Posterior vena cava (tissue), 2 donors: ENCODE results near the gene PJA1. TPM values are rescaled to one million over a fixed set of nuclear protein-coding genes. Genes with fewer than 3 reads are reported as not detected.

Experiments
- DNase-seq: peaks from one replicate; pipeline ENCODE4 v3.0.0-alpha.2; 2020; ENCODE audit warnings: low spot score
- intact Hi-C, 2 donors: fragments of 100-400 bp; cut with DNase I; formaldehyde crosslinking; loops; one replicate each; pipeline versions ENCODE4 v1.14.1 to v1.14.2; 2022 to 2023
- total RNA-seq, 2 donors: library from RNA; stranded (reverse); fragmentation: NEBNext Ultra II Directional; extraction: Animal tissue kit (Norgen Biotek cat#: 25700); gene quantifications; one replicate each; pipeline ENCODE4 v1.2.1, GENCODE V29; 2021
- donor health status: DM: yes; HTN: yes; CAD: no.
- donor health status: DM: yes; HTN: yes; CAD: no.

The PJA1 gene
- total RNA-seq, 2 donors from 2014 or later: 21.8 to 27.5 TPM

DNA sequence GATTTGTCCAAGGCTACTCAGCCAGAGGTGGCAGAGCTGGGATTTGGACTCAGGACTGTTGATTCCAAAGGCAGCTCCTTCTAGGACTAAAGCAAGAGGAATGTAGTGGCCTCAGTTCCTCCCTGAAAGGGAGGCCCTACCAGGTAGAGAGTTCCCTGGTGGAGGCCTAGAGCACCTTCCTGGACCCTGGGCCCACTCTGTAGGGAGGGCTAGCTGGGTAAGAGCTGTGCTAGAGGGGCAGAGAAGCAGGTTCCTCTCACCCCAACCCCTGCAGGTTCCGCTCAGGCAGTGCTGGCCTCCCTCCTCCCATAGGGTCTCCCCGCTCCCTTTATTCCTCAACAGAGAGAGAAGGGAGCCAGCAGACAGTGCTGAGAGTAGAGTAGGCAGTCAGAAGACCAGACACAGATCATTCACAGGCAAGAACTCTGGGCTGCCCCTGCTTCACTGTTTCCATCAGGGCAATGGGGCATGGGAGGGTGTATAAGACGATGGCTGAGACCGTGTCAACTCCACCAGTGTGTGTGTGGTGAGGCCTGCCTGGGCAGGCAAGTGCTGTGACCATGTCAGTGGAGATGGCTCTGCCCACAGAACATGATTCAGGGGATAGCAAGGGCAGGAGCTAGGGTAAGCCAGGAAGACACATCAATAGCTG, 12.4 kb upstream of the PJA1 start:
- no peak for DNase-seq
- intact Hi-C loops: no loop called here

DNA sequence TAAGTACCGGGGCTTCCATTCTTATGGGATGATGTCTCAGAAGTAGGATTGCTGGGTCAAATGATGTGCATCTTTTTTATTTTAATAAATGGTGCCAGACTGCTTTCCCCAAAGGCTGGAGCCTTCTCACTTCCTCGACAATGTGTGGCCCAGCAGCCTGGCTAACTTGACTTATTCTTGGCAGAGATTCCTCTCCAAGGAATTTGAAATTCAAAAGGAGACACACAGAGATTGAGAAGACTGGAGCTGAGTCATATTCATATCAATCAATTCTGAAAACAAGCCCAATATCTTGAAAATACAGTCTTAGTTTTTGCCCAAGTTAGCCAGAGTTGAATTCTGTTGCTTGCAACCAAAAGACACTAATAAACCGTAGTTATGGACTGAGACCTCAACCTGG, 10.8 kb upstream of the PJA1 start:
- intact Hi-C loops: no loop called here
- no peak for DNase-seq

DNA sequence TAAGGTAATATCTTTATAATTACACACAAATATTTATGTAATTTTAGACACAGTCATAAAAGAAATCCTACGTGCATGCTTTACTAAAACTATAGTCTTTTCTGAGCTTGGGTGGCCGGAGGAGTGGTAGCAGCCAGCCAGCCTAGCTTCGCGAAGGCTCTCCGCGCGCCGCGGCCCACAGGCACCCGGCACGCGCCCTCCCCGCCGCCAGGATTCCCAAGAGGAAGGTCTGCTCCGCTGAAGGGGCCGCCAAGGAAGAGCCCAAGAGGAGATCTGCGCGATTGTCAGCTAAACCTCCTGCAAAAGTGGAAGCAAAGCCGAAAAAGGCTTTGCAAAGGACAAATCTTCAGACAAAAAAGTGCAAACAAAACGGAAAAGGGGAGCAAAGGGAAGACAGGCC, 8.7 kb upstream of the PJA1 start:
- intact Hi-C loops: no loop called here
- DNase-seq: no peak

GRCh38 chrX:69172937-69173336, 7.7 kb upstream of the PJA1 start:
- DNase-seq: no peak
- intact Hi-C loops: no loop called here

DNA sequence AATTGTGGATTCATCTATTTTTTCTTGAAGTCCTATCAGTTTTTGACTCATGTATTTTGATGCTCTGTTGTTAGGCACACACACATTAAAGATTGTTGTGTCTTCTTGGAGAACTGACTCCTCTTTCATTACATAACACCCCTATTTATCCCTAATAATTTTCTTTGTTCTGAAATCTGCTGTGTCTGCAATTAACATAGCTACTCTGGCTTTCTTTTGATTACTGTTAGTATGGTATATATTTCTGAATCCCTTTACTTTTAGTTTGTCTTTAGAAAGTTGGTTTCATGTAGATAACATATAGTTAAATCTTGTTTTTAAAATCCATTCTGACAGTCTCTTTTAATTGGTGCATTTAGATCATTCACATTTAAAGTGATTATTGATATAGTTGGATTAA, 5.1 kb upstream of the PJA1 start:
- intact Hi-C loops: no loop called here

GRCh38 chrX:69163936-69164741, 1.1 kb downstream of the PJA1 start:
- intact Hi-C loops: no loop called here
- no peak for DNase-seq

More for the DNA sequence above, 5.1 kb upstream of the PJA1 start:
- DNase-seq: no peak

DNA sequence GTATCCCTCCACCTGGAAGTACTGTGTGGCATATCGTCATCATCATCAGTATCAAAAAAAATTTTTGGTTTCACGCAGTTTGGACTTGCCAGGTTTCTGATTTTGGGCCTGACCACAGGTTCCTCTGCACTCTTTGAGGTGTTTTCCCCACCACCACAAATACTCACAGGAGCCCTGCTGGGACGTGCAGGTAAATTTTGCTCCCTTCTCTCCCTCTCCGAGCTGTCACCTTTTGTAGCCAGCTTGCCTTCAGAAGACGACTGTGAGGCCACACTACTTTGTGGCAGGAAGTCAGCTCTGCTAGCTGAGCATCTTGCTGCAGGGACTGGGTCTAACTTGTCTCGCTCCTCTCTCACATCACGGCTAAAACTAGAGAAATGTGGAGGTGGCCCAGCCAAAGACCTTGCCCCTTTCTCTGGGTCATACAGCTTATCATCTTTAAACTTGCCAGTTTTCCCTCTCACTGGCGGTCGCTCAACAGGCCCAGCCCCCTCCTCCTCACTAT, 2.8 kb downstream of the PJA1 start:
- no peak for DNase-seq
- intact Hi-C loops: no loop called here

- intact Hi-C loops: no loop called here
- no peak for DNase-seq
These were observed 3.4 kb downstream of the PJA1 start for GRCh38 chrX:69161786-69162349.

GRCh38 chrX:69161371-69161770, 3.9 kb downstream of the PJA1 start:
- DNase-seq: no peak
- intact Hi-C loops: no loop called here

DNA sequence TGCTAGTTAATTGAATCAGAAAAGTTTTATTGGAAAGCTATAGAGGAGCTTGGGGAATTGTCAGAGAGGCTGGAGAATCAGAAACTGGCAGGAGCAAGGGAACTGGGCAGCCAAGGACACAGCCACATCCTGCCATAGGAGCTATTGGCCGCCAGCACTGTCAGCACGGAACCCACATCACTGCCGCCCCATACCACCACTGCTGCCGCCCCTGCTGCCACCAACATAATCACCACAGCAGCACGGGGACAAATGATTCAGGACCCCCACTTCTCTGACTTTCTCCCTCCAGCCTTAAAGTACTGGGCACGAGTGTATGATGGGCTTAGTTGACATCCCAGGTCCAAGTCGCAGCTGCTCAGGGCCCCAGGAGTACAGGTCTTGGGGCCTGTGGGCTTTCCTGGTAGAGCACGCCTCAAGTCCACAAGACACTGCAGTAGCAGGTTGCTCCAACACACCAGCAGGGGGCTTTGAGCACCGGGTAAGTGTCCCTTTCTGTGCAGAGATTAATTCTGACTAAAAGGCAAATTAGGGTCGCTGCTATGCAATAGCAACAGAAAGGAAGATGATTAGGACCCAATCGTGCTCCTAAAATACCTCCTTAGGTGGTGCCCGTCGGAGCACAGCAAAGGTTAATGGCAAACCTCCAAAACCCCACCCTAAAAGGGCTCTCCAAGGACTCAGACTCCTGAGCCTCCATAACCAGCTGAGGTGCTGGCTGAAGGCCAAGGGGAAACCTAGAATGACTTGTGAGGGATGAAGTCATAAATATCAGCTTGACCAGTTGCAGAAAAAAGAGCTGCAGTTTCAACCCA, 6.9 kb downstream of the PJA1 start:
- intact Hi-C loops: no loop called here

DNA sequence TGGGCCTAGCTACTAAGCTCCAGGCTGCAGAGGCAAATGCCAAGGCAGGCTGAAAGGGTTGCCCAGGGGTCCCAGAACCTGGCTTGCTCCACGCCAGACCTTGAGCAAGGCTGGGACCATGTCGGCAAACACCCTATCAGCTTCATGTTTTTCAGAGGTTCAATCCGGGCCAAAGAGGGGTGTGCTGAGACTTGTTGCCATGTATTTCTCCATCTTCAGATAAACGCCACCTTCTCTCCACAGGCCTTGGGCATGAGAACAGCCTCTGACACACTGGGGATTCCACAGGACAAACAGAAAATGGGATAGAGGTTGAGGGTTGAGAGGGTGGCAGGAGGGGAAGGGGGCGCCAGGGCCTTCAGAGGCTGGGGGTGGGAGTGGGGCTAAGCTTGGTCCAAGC, 8.6 kb downstream of the PJA1 start:
- peak; percentile 34 for DNase-seq
- intact Hi-C loops: no loop called here

More for the DNA sequence above, 6.9 kb downstream of the PJA1 start:
- DNase-seq: no peak

DNA sequence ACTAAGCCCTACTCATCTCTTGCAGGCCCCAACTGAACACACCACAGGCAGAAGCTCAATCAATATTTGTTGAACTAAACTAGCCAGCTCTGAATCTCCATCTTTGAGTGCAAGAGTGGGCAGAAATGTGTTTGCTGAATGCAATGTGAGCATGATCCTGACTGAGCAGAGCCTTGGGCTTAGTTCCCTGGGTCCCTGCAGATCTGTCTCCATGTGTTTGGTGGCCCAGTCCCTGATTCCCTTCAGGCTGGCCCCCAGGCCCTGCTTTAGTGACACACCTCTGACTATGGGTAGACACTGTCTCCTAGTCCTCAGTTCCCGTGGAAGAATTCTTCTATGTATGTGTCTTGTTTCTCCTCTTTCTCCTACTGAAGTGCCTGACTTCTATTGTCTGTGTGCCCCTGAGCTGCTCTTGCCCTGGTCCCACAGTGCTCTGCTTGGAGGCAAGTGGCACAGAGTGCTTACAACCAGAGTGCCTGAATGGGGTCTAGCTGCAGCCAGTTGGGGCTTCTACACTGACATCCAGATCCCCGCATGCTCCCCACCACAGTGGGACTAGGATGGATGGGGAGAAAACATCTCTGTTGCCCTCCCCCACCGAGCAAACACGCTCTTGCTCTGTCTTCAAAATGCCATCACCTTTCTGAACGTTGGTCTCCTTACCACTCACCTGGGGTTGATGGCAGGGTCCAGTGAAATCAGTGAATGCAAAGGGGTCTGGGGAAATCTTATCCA, 9.3 kb downstream of the PJA1 start:
- peak; percentile 59 for DNase-seq
- intact Hi-C loops: no loop called here

DNA sequence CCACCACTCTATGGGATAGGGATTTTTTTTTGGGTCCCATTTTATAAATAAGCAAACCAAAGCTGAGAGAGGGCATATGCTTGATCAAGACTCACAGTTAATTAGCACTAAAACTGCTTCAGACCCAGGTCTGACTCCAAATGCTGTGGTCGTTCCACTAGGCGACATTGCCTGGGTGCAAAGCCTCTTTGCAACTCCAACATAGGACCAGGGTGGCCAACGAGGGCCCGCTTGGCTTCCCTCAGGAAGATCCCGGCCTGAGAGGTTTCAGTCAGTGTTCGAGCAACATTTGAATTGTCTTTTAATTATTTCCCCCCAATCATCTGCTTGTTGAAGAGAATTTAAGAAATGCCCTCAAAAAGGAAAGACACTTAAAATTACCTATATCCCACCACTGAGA, 11.2 kb downstream of the PJA1 start:
- intact Hi-C loops: no loop called here
- DNase-seq: peak; percentile 67

DNA sequence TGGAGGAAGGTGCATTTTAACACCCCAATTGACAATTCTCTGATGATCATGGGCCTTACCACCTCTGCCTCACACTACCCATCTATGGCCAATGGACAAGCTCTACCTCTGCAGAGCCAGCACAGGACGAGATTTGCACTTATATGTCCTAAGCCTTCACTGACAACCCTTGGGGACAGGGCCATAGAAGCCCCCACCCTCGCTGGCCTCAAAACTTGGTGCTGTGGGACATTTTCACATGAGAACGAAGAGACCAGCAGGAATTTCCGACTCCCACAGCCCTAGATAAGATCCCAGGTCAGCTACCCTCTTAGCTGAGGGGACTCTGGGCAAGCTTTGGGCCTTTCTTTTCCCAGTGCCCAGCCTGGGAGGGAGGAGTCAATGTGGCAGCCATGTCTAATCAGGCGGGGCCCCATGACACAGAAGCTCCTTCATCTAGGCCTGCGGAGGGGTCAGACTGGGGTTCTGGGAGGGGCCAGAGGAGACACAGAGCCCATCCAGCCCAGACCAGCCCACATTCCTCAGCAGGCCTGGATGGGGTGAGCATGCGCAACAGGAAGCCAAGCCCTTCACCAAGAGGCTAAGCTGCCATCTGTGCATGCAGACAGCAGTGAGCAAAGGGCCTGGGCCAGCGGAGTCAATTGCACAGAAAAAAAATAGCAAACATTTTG, 12.1 kb downstream of the PJA1 start:
- DNase-seq: peak; percentile 87
- intact Hi-C loops: no loop called here

DNA sequence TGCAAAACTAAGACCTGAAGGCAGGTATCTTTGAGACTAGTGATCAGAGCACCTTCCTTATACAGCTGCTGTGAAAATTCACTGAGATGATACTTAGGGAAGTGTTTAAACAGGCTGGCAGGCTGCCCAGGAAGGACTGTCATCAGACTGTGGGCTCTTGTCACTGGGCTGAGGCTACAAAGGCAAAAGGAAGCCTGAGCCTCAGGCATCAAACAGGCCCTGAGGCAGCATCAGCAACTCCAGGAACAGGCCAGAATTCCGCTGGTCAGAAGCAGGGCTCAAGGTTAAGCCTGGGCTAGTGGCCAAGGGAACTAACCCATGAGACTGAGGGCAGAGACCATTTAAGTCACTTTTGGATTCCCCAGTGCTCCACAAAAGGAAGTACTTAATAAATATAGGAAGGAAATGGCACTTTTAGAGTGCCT, 12.8 kb downstream of the PJA1 start:
- DNase-seq: peak; percentile 83
- intact Hi-C loops: no loop called here

- peak; percentile 57 for DNase-seq
- intact Hi-C loops: no loop called here
These were observed 13.4 kb downstream of the PJA1 start for GRCh38 chrX:69151866-69152284.

GRCh38 chrX:69150281-69150960, 14.8 kb downstream of the PJA1 start:
- intact Hi-C loops: no loop called here
- peak; percentile 53 for DNase-seq
